WTC11 (cell line): ENCODE measurements around the gene PDE8B. TPM values are rescaled to one million over a fixed set of nuclear protein-coding genes. Genes with fewer than 3 reads are reported as not detected.

Experiments
- ATAC-seq: fragments of 200-7000 bp; cut with Tn5 transposase; 2 replicates; pipeline ENCODE4 v1.10.0; 2021; ENCODE audit warnings: mild to moderate bottlenecking, moderate library complexity
- CTCF ChIA-PET: fragments of 300-600 bp; sonication (Branson Sonifier 250); formaldehyde crosslinking; loops from one replicate; lab custom pipeline; 2021; ENCODE audit warnings: antibody characterized with exemption; lab: Charles Lee
- POLR2A ChIA-PET: fragments of 350-600 bp; sonication (Branson Sonifier 250); formaldehyde crosslinking; loops from one replicate; lab custom pipeline; 2021; ENCODE audit warnings: antibody characterized with exemption; lab: Charles Lee
- DNase-seq: peaks from one replicate; pipeline ENCODE4 v3.0.0; 2021; ENCODE audit warnings: low spot score
- H3K27ac Mint-ChIP-seq: 2 replicates; pipeline ENCODE4 v1.8.0; 2021; ENCODE audit warnings: mixed read lengths
- H3K27me3 Mint-ChIP-seq: 2 replicates; pipeline ENCODE4 v1.8.0; 2021; ENCODE audit warnings: low read depth, mild to moderate bottlenecking, moderate library complexity, mixed read lengths
- H3K36me3 Mint-ChIP-seq: 2 replicates; pipeline ENCODE4 v1.8.0; 2021; ENCODE audit warnings: mixed read lengths
- H3K4me1 Mint-ChIP-seq: 2 replicates; pipeline ENCODE4 v1.8.0; 2022; ENCODE audit warnings: mixed read lengths
- H3K4me3 Mint-ChIP-seq: 2 replicates; pipeline ENCODE4 v1.8.0; 2021; ENCODE audit warnings: mild to moderate bottlenecking, moderate library complexity, mixed read lengths
- H3K9me3 Mint-ChIP-seq: 2 replicates; pipeline ENCODE4 v1.8.0; 2021; ENCODE audit warnings: mixed read lengths
- ATF6 ChIP-seq: sonication (generic); formaldehyde crosslinking; IDR thresholded peaks from 2 replicates; pipeline ENCODE4 v1.8.1; 2023; ENCODE audit warnings: mild to moderate bottlenecking, missing genetic modification reagents
- FOXK1 ChIP-seq: sonication (generic); formaldehyde crosslinking; IDR thresholded peaks from 2 replicates; pipeline ENCODE4 v1.8.0; 2022; ENCODE audit warnings: mild to moderate bottlenecking, moderate library complexity, missing genetic modification reagents
- FOXP4 ChIP-seq: sonication (generic); formaldehyde crosslinking; IDR thresholded peaks from 2 replicates; pipeline ENCODE4 v1.8.0; 2022; ENCODE audit warnings: mild to moderate bottlenecking, missing genetic modification reagents
- IRF2 ChIP-seq: sonication (generic); formaldehyde crosslinking; IDR thresholded peaks from 2 replicates; pipeline ENCODE4 v1.8.0; 2022; ENCODE audit warnings: low read depth, missing genetic modification reagents, borderline replicate concordance
- MAX ChIP-seq: sonication (generic); formaldehyde crosslinking; IDR thresholded peaks from 2 replicates; pipeline ENCODE4 v1.8.0; 2022; ENCODE audit warnings: mild to moderate bottlenecking, missing genetic modification reagents
- MYBL2 ChIP-seq: sonication (generic); formaldehyde crosslinking; IDR thresholded peaks from 2 replicates; pipeline ENCODE4 v1.8.1; 2023; ENCODE audit warnings: mild to moderate bottlenecking, moderate library complexity, missing genetic modification reagents
- NFATC4 ChIP-seq: fragments of 250-450 bp; sonication (Bioruptor Pico); IDR thresholded peaks from 2 replicates; pipeline ENCODE4 v1.9.0; 2021; ENCODE audit warnings: mild to moderate bottlenecking
- NFE2L1 ChIP-seq: sonication (generic); formaldehyde crosslinking; IDR thresholded peaks from 2 replicates; pipeline ENCODE4 v1.8.1; 2023; ENCODE audit warnings: missing genetic modification reagents
- RELA ChIP-seq: sonication (generic); formaldehyde crosslinking; IDR thresholded peaks from 2 replicates; pipeline ENCODE4 v1.8.1; 2022; ENCODE audit warnings: missing genetic modification reagents, mild to moderate bottlenecking, borderline replicate concordance
- SMAD4 ChIP-seq: sonication (generic); formaldehyde crosslinking; IDR thresholded peaks from 2 replicates; pipeline ENCODE4 v1.8.0; 2022; ENCODE audit warnings: mild to moderate bottlenecking, missing genetic modification reagents
- SOX15 ChIP-seq: fragments of 250-450 bp; sonication (Bioruptor Pico); IDR thresholded peaks from 2 replicates; pipeline ENCODE4 v1.9.0; 2021; ENCODE audit warnings: mild to moderate bottlenecking
- STAT6 ChIP-seq: sonication (generic); formaldehyde crosslinking; conservative IDR thresholded peaks from 2 replicates; pipeline ENCODE4 v1.8.1; 2023; ENCODE audit warnings: mild to moderate bottlenecking, low read depth, missing genetic modification reagents, moderate library complexity
- ZNF138 ChIP-seq: sonication (generic); formaldehyde crosslinking; conservative IDR thresholded peaks from 2 replicates; pipeline ENCODE4 v1.8.1; 2022; ENCODE audit warnings: mild to moderate bottlenecking, moderate library complexity, missing genetic modification reagents
- ZNF232 ChIP-seq: sonication (generic); formaldehyde crosslinking; IDR thresholded peaks from 2 replicates; pipeline ENCODE4 v1.8.0; 2022; ENCODE audit warnings: mild to moderate bottlenecking, missing genetic modification reagents
- ZNF281 ChIP-seq: sonication (generic); formaldehyde crosslinking; IDR thresholded peaks from 2 replicates; pipeline ENCODE4 v1.8.0; 2023; ENCODE audit warnings: mild to moderate bottlenecking, missing genetic modification reagents
- ZNF317 ChIP-seq: sonication (generic); formaldehyde crosslinking; IDR thresholded peaks from 2 replicates; pipeline ENCODE4 v1.8.1; 2023; ENCODE audit warnings: low read depth, mild to moderate bottlenecking, moderate library complexity, missing genetic modification reagents, borderline replicate concordance
- ZNF671 ChIP-seq: fragments of 250-450 bp; sonication (Bioruptor Pico); IDR thresholded peaks from 2 replicates; pipeline ENCODE4 v1.8.0; 2021; ENCODE audit warnings: mild to moderate bottlenecking
- ZSCAN18 ChIP-seq: fragments of 250-450 bp; sonication (Bioruptor Pico); IDR thresholded peaks from 2 replicates; pipeline ENCODE4 v2.1.2; 2022; ENCODE audit warnings: mild to moderate bottlenecking, moderate library complexity
- total RNA-seq: library from RNA; stranded (reverse); gene quantifications from 3 replicates; pipeline ENCODE4 v1.2.3, GENCODE V29; 2021
- TF ChIP-seq, protein P1 (sequence below): sonication (generic); formaldehyde crosslinking; IDR thresholded peaks from 2 replicates; pipeline ENCODE4 v1.8.0; 2022; ENCODE audit warnings: mild to moderate bottlenecking, missing genetic modification reagents
- TF ChIP-seq, protein P2 (sequence below): sonication (generic); formaldehyde crosslinking; IDR thresholded peaks from 2 replicates; pipeline ENCODE4 v1.8.1; 2023; ENCODE audit warnings: mild to moderate bottlenecking, missing genetic modification reagents, moderate library complexity

The PDE8B gene
- total RNA-seq, 1 experiment from 2014 or later: 0.31 TPM

- ChIA-PET CTCF (no interaction called here), POLR2A (no interaction called here)
- peaks cover 9% of the 10 kb centered on the region for H3K36me3 Mint-ChIP-seq
- H3K4me3 Mint-ChIP-seq: no peak overlapping the region
- DNase-seq: no peak
- H3K27me3 Mint-ChIP-seq: no peaks in the 10 kb centered on the region
- no peaks in the 10 kb centered on the region for H3K4me1 Mint-ChIP-seq
- ATAC-seq: no peak
- H3K27ac Mint-ChIP-seq: no peak overlapping the region
- H3K9me3 Mint-ChIP-seq: no peaks in the 10 kb centered on the region
- TF ChIP-seq ZNF281 (CRISPR knock-in tag) (no peak), ZNF671 (CRISPR knock-in tag) (no peak), FOXP4 (CRISPR knock-in tag) (no peak), SMAD4 (CRISPR knock-in tag) (no peak), FOXK1 (CRISPR knock-in tag) (no peak)
- TF ChIP-seq, protein P1, sequence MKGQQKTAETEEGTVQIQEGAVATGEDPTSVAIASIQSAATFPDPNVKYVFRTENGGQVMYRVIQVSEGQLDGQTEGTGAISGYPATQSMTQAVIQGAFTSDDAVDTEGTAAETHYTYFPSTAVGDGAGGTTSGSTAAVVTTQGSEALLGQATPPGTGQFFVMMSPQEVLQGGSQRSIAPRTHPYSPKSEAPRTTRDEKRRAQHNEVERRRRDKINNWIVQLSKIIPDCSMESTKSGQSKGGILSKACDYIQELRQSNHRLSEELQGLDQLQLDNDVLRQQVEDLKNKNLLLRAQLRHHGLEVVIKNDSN (CRISPR knock-in tag): no peak
These were observed 220.8 kb downstream of the PDE8B start for GRCh38 chr5:77431286-77431685.

- DNase-seq (no peak), ATAC-seq (no peak)
- H3K27me3 Mint-ChIP-seq: no peaks in the 10 kb centered on the region
- H3K27ac Mint-ChIP-seq: no peak overlapping the region
- POLR2A ChIA-PET: no interaction called here
- H3K36me3 Mint-ChIP-seq: peaks cover 10% of the 10 kb centered on the region
- H3K4me1 Mint-ChIP-seq: no peaks in the 10 kb centered on the region
- H3K9me3 Mint-ChIP-seq: no peaks in the 10 kb centered on the region
- CTCF ChIA-PET: no interaction called here
- TF ChIP-seq MYBL2: no peak
- TF ChIP-seq NFE2L1: no peak
- TF ChIP-seq RELA: no peak
- no peak for TF ChIP-seq ZSCAN18 (CRISPR knock-in tag)
- no peak for TF ChIP-seq ZNF232 (CRISPR knock-in tag)
- no peak for TF ChIP-seq MAX
- no peak for TF ChIP-seq ATF6 (CRISPR knock-in tag)
- TF ChIP-seq IRF2 (CRISPR knock-in tag): no peak
- no peak for TF ChIP-seq STAT6 (CRISPR knock-in tag)
- no peak for TF ChIP-seq NFATC4
- TF ChIP-seq SOX15 (CRISPR knock-in tag): no peak
- TF ChIP-seq, protein P2, sequence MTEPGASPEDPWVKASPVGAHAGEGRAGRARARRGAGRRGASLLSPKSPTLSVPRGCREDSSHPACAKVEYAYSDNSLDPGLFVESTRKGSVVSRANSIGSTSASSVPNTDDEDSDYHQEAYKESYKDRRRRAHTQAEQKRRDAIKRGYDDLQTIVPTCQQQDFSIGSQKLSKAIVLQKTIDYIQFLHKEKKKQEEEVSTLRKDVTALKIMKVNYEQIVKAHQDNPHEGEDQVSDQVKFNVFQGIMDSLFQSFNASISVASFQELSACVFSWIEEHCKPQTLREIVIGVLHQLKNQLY (CRISPR knock-in tag): no peak
- TF ChIP-seq ZNF317: no peak
- no peak for TF ChIP-seq ZNF138 (CRISPR knock-in tag)
- H3K4me3 Mint-ChIP-seq: no peak overlapping the region
These were observed 221.2 kb downstream of the PDE8B start for GRCh38 chr5:77431719-77432118.
